ENCODE results near the gene BST2. TPM values are rescaled to one million over a fixed set of nuclear protein-coding genes. Genes with fewer than 3 reads are reported as not detected.

Gene BST2
- polyA plus RNA-seq, 1 donor = 104 TPM

- no peak for DNase-seq
These were observed 15.1 kb upstream of the BST2 start for GRCh38 chr19:17420475-17420924.

- DNase-seq = peak; percentile 98
These were observed 14.4 kb upstream of the BST2 start, which contains the start of gene MVB12A for GRCh38 chr19:17419621-17420474. MVB12A (plus strand) TSS chr19:17420047; CDS start chr19:17420136, 89 bp downstream.

- no peak for DNase-seq
These were observed 13.8 kb upstream of the BST2 start for GRCh38 chr19:17419154-17419620.

GRCh38 chr19:17418710-17419109 is 13.3 kb upstream of the BST2 start:
- DNase-seq = no peak

GRCh38 chr19:17415121-17415520 is 9.7 kb upstream of the BST2 start:
- no peak for DNase-seq

GRCh38 chr19:17414097-17414496 is 8.7 kb upstream of the BST2 start:
- no peak for DNase-seq

GRCh38 chr19:17411801-17412200 is 6.4 kb upstream of the BST2 start:
- DNase-seq = no peak

- DNase-seq = no peak
These were observed 4.6 kb upstream of the BST2 start for GRCh38 chr19:17409990-17410389.

- no peak for DNase-seq
These were observed 1.4 kb upstream of the BST2 start for GRCh38 chr19:17406887-17407196.

- no peak for DNase-seq
These were observed 836 bp upstream of the BST2 start for GRCh38 chr19:17406046-17406886.

GRCh38 chr19:17404621-17405249 is 695 bp downstream of the BST2 start:
- no peak for DNase-seq

GRCh38 chr19:17404015-17404414 is 1.4 kb downstream of the BST2 start:
- no peak for DNase-seq

GRCh38 chr19:17402982-17403855 is 2.2 kb downstream of the BST2 start:
- no peak for DNase-seq

GRCh38 chr19:17401628-17402027 is 3.8 kb downstream of the BST2 start:
- DNase-seq = no peak

GRCh38 chr19:17398902-17399527 is 6.4 kb downstream of the BST2 start:
- no peak for DNase-seq

GRCh38 chr19:17394891-17395415 is 10.5 kb downstream of the BST2 start:
- DNase-seq = no peak

GRCh38 chr19:17393914-17394313 is 11.5 kb downstream of the BST2 start, which contains the start of gene CCDC194:
CCDC194 (minus strand) TSS chr19:17394196; CDS start chr19:17394158, 38 bp downstream.
- no peak for DNase-seq

GRCh38 chr19:17393002-17393401 is 12.4 kb downstream of the BST2 start:
- DNase-seq = no peak

- no peak for DNase-seq
These were observed 13.9 kb downstream of the BST2 start for GRCh38 chr19:17391371-17392151.
